Measurements from ENCODE around the gene ZMYND15.
A peak's percentile ranks its signal among the peaks of the same experiment; 100 is the strongest.

The ZMYND15 gene

GRCh38 chr17:4717791-4718190, 21.8 kb upstream of the ZMYND15 start:
- DNase-seq (ENCODE audit: low read depth in 1 of 2, low spot score in 1 of 2): peak in 1 of 2 experiments; percentile 25
- no peaks in the 10 kb centered on the region for H3K27me3 ChIP-seq (ENCODE audit: insufficient read depth, poor library complexity, severe bottlenecking)
- H3K27ac ChIP-seq (replicated peaks): peak overlapping the region; percentile 6; the same call in 1 of the 2 replicates
- TF ChIP-seq, protein P1, sequence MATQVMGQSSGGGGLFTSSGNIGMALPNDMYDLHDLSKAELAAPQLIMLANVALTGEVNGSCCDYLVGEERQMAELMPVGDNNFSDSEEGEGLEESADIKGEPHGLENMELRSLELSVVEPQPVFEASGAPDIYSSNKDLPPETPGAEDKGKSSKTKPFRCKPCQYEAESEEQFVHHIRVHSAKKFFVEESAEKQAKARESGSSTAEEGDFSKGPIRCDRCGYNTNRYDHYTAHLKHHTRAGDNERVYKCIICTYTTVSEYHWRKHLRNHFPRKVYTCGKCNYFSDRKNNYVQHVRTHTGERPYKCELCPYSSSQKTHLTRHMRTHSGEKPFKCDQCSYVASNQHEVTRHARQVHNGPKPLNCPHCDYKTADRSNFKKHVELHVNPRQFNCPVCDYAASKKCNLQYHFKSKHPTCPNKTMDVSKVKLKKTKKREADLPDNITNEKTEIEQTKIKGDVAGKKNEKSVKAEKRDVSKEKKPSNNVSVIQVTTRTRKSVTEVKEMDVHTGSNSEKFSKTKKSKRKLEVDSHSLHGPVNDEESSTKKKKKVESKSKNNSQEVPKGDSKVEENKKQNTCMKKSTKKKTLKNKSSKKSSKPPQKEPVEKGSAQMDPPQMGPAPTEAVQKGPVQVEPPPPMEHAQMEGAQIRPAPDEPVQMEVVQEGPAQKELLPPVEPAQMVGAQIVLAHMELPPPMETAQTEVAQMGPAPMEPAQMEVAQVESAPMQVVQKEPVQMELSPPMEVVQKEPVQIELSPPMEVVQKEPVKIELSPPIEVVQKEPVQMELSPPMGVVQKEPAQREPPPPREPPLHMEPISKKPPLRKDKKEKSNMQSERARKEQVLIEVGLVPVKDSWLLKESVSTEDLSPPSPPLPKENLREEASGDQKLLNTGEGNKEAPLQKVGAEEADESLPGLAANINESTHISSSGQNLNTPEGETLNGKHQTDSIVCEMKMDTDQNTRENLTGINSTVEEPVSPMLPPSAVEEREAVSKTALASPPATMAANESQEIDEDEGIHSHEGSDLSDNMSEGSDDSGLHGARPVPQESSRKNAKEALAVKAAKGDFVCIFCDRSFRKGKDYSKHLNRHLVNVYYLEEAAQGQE (IDR thresholded peaks at IDR 0.05; ENCODE audit: insufficient replicate concordance, low read depth): no peak
- TF ChIP-seq CTCF (IDR thresholded peaks at IDR 0.05; ENCODE audit: insufficient read depth, low read length): no peak
- TF ChIP-seq POLR2AphosphoS5 (IDR thresholded peaks at IDR 0.05; ENCODE audit: low read depth): no peak
- TF ChIP-seq SPI1 (IDR thresholded peaks at IDR 0.05; ENCODE audit: borderline replicate concordance, low read depth): no peak
- TF ChIP-seq GABPA (IDR thresholded peaks at IDR 0.05; ENCODE audit: low read depth): no peak
- H3K4me3 ChIP-seq (replicated peaks; ENCODE audit: insufficient read depth, low read length): no peak overlapping the region

GRCh38 chr17:4718276-4718675, 21.4 kb upstream of the ZMYND15 start:
- TF ChIP-seq, protein P1 (IDR thresholded peaks at IDR 0.05; ENCODE audit: insufficient replicate concordance, low read depth): no peak
- TF ChIP-seq SPI1 (IDR thresholded peaks at IDR 0.05; ENCODE audit: borderline replicate concordance, low read depth) (no peak), CTCF (IDR thresholded peaks at IDR 0.05; ENCODE audit: insufficient read depth, low read length) (no peak), POLR2AphosphoS5 (IDR thresholded peaks at IDR 0.05; ENCODE audit: low read depth) (no peak), GABPA (IDR thresholded peaks at IDR 0.05; ENCODE audit: low read depth) (no peak)
- Histone ChIP-seq H3K4me3 (replicated peaks; ENCODE audit: insufficient read depth, low read length) (no peak overlapping the region), H3K27ac (replicated peaks) (no peak overlapping the region), H3K27me3 (ENCODE audit: insufficient read depth, poor library complexity, severe bottlenecking) (no peaks in the 10 kb centered on the region)
- DNase-seq (ENCODE audit: low read depth in 1 of 2, low spot score in 1 of 2): no peak

- TF ChIP-seq CTCF (IDR thresholded peaks at IDR 0.05; ENCODE audit: insufficient read depth, low read length): no peak
- no peak for DNase-seq (ENCODE audit: low read depth in 1 of 2, low spot score in 1 of 2)
- H3K4me3 ChIP-seq (replicated peaks; ENCODE audit: insufficient read depth, low read length): no peak overlapping the region
- no peak overlapping the region for H3K27ac ChIP-seq (replicated peaks)
- H3K27me3 ChIP-seq (ENCODE audit: insufficient read depth, poor library complexity, severe bottlenecking): no peaks in the 10 kb centered on the region
Observed at GRCh38 chr17:4719146-4719545, 20.5 kb upstream of the ZMYND15 start.

DNA sequence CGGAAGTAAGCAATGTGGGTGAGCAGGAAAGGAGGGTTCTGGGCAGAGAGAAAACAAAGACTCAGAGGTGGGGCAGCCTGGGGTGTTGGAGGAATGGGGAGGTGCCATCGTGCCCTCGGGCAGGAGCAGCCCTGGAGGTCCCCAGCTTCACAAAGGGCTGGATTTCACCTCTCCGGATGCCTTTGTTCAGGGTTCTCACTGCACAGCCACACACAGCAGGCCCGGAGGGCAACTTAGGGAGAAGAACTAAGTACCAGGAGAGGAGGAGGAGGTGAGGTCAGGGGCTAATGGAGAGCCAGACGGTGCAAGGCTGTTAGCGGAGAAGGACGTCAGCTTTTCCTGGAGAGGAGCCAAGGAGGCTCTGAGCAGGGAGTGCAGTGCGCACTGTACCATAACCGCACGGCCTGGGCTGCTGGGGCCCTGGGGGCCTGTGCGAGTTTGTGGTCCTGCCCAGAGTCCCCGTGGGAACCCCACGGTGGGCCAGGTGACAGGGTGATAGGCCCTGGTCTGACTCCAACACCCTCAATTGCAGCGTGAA, 19.9 kb upstream of the ZMYND15 start:
- no peak for DNase-seq (ENCODE audit: low read depth in 1 of 2, low spot score in 1 of 2)

More for the DNA sequence above, 19.9 kb upstream of the ZMYND15 start:
- Histone ChIP-seq H3K4me3 (replicated peaks; ENCODE audit: insufficient read depth, low read length) (no peak overlapping the region), H3K27ac (replicated peaks) (no peak overlapping the region), H3K27me3 (ENCODE audit: insufficient read depth, poor library complexity, severe bottlenecking) (no peaks in the 10 kb centered on the region)
- no peak for TF ChIP-seq POLR2AphosphoS5 (IDR thresholded peaks at IDR 0.05; ENCODE audit: low read depth)
- TF ChIP-seq CTCF (IDR thresholded peaks at IDR 0.05; ENCODE audit: insufficient read depth, low read length): no peak
- TF ChIP-seq, protein P1 (IDR thresholded peaks at IDR 0.05; ENCODE audit: insufficient replicate concordance, low read depth): no peak
- TF ChIP-seq SPI1 (IDR thresholded peaks at IDR 0.05; ENCODE audit: borderline replicate concordance, low read depth): no peak
- no peak for TF ChIP-seq GABPA (IDR thresholded peaks at IDR 0.05; ENCODE audit: low read depth)
